ENCODE data around the gene CHTF18.

CHTF18 gene

DNA sequence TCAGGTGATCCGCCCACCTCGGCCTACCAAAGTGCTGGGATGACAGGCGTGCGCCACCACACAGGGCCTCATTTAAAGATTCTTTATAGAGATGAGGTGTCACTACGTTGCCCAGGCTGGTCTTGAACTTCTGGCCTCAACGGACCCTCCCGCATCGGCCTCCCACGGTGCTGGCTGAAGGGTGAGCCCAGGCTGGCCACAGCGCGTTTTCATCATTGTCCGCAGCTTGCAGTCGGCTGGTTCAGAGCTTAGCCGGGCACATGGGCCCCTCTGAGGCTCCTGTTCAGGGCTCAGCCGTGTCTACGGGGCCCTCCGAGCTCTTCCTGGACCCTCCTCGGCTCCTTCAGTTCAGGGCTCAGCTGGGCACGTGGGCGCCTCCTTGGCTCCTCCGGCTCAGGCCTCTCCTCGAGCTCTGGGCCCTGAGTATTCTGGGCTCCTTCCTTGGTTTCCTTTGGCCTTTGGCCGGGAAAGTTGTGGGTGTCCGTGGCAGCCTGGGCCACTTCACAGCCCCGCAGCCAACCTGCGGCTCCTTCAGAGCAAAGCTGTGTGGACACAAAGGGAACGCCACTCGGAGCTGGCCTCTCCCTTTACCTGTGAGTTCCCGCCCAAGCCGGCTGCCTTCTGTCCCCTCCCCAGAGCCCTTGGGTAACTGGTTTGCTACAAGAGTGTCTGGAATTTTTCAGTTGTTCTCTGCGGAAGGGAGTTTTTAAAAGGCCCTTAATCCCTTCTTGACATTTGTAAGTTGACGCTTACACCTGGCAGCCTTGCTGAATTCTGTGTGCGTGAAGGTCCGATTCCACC, 29.1 kb upstream of the CHTF18 start:
- no peak for TF ChIP-seq TAF1 (IDR thresholded peaks at IDR 0.05; ENCODE audit: low read depth, low read length)
- no peak for TF ChIP-seq PAX5 (IDR thresholded peaks at IDR 0.05; ENCODE audit: insufficient read depth, low read length, severe bottlenecking)
- TF ChIP-seq POLR2A (IDR thresholded peaks at IDR 0.05; ENCODE audit: low read depth, low read length), result no peak
- no peak for TF ChIP-seq POLR2AphosphoS5 (IDR thresholded peaks at IDR 0.05; ENCODE audit: low read depth, low read length)
- no peak for TF ChIP-seq SPI1 (IDR thresholded peaks at IDR 0.05; ENCODE audit: low read depth, low read length)
- TF ChIP-seq POU2F2 (IDR thresholded peaks at IDR 0.05; ENCODE audit: low read depth, low read length), result no peak
- DNase-seq (ENCODE audit: insufficient read length, low spot score) (no peak), FAIRE-seq (no peak)

GRCh38 chr16:760065-760464, 28.4 kb upstream of the CHTF18 start:
- FAIRE-seq (no peak), DNase-seq (ENCODE audit: insufficient read length, low spot score) (no peak)
- TF ChIP-seq POLR2A (IDR thresholded peaks at IDR 0.05; ENCODE audit: low read depth, low read length) (no peak), SPI1 (IDR thresholded peaks at IDR 0.05; ENCODE audit: low read depth, low read length) (no peak), POU2F2 (IDR thresholded peaks at IDR 0.05; ENCODE audit: low read depth, low read length) (no peak), POLR2AphosphoS5 (IDR thresholded peaks at IDR 0.05; ENCODE audit: low read depth, low read length) (no peak), PAX5 (IDR thresholded peaks at IDR 0.05; ENCODE audit: insufficient read depth, low read length, severe bottlenecking) (no peak)

- DNase-seq (ENCODE audit: insufficient read length, low spot score) (no peak), FAIRE-seq (no peak)
- TF ChIP-seq SPI1 (IDR thresholded peaks at IDR 0.05; ENCODE audit: low read depth, low read length) (no peak), TAF1 (IDR thresholded peaks at IDR 0.05; ENCODE audit: low read depth, low read length) (no peak), POLR2AphosphoS5 (IDR thresholded peaks at IDR 0.05; ENCODE audit: low read depth, low read length) (no peak), POLR2A (IDR thresholded peaks at IDR 0.05; ENCODE audit: low read depth, low read length) (no peak)
These were observed 27.7 kb upstream of the CHTF18 start, which contains the start of gene MSLN for GRCh38 chr16:760545-761343. Gene MSLN, plus strand, starts transcription at chr16:760734. Its CDS starts 1,947 bp downstream, at chr16:762681.

DNA sequence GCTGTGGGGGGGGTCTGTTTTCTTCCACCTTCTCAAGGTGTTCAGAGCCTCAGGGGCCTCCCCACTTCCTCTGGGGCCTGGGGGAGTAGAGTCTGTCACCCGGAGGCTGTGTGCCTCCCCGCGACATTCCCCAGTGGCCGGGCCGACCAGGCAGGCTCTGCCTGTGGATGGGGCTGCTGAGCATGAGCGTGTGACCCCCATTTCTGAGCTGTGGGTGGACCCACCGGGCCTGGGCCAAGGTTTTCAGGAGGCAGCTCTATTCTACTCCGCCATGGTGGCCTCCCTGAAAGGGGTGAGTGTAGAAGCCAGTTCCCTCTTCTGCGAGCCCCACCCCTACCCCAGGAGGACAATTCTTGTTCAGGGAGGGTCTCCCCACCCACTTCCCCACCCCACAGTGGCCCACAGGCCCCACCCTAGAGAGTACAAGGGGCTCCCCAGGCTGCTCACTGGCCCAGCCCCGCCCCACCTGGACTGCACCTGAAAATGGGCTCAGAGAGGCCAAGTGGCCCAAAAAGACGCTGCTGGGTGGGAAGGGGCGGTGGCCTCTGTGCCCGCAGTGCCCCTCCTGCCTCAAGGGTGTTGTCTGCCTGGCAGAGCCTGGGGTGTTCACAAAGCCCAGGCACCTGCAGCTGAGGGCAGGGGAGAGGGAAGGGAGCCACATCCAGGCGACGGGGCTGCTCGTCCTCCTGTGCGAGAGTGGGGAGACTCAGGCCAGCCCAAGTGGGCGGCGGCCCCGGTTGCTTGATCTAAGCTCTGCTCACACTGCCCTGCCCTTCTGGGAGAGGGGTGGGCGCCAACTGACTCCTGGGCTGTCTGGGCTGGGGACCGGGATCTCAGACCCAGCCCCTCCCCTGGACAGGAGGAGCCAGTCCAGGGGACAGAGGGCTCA, 26.6 kb upstream of the CHTF18 start:
- FAIRE-seq, result no peak
- TF ChIP-seq POU2F2 (IDR thresholded peaks at IDR 0.05; ENCODE audit: low read depth, low read length) (no peak), TAF1 (IDR thresholded peaks at IDR 0.05; ENCODE audit: low read depth, low read length) (no peak), POLR2AphosphoS5 (IDR thresholded peaks at IDR 0.05; ENCODE audit: low read depth, low read length) (no peak), POLR2A (IDR thresholded peaks at IDR 0.05; ENCODE audit: low read depth, low read length) (no peak), SPI1 (IDR thresholded peaks at IDR 0.05; ENCODE audit: low read depth, low read length) (no peak), PAX5 (IDR thresholded peaks at IDR 0.05; ENCODE audit: insufficient read depth, low read length, severe bottlenecking) (no peak)
- no peak for DNase-seq (ENCODE audit: insufficient read length, low spot score)

DNA sequence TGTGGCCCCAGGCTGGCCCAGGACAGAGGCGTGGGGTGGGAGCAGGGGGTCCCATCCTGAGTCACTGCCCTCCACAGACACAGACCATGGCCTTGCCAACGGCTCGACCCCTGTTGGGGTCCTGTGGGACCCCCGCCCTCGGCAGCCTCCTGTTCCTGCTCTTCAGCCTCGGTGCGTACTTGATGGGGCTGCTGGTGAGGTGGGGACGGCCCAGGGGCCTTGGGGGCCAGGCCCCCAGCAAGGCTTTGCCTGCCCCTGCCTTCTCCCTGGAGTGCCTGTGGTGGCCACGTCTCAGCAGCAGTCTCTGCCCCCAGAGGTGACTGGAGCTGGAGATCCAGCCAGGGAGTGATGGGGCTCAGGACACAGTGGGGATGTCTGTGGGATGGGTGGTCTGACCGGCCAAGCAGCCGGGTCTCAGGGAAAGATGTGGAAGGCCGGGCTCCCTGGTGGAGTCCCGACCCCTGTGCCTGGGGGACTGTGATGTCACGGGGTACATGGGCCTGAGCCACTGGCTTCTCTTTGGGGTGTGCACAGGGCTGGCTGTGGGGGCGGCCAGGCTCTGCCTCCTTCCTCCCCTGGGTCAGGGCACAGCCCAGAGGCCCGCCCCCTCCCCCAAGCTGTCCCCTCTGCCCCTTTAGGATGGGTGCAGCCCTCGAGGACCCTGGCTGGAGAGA, 25.7 kb upstream of the CHTF18 start:
- FAIRE-seq, result no peak
- TF ChIP-seq POU2F2 (IDR thresholded peaks at IDR 0.05; ENCODE audit: low read depth, low read length) (no peak), SPI1 (IDR thresholded peaks at IDR 0.05; ENCODE audit: low read depth, low read length) (no peak), POLR2AphosphoS5 (IDR thresholded peaks at IDR 0.05; ENCODE audit: low read depth, low read length) (no peak), POLR2A (IDR thresholded peaks at IDR 0.05; ENCODE audit: low read depth, low read length) (no peak), PAX5 (IDR thresholded peaks at IDR 0.05; ENCODE audit: insufficient read depth, low read length, severe bottlenecking) (no peak), TAF1 (IDR thresholded peaks at IDR 0.05; ENCODE audit: low read depth, low read length) (no peak)
- no peak for DNase-seq (ENCODE audit: insufficient read length, low spot score)

GRCh38 chr16:763369-764183, 24.8 kb upstream of the CHTF18 start:
- FAIRE-seq, result no peak
- TF ChIP-seq POU2F2 (IDR thresholded peaks at IDR 0.05; ENCODE audit: low read depth, low read length) (no peak), POLR2A (IDR thresholded peaks at IDR 0.05; ENCODE audit: low read depth, low read length) (no peak), POLR2AphosphoS5 (IDR thresholded peaks at IDR 0.05; ENCODE audit: low read depth, low read length) (no peak), SPI1 (IDR thresholded peaks at IDR 0.05; ENCODE audit: low read depth, low read length) (no peak), PAX5 (IDR thresholded peaks at IDR 0.05; ENCODE audit: insufficient read depth, low read length, severe bottlenecking) (no peak), TAF1 (IDR thresholded peaks at IDR 0.05; ENCODE audit: low read depth, low read length) (no peak)
- no peak for DNase-seq (ENCODE audit: insufficient read length, low spot score)

- FAIRE-seq (no peak), DNase-seq (ENCODE audit: insufficient read length, low spot score) (no peak)
- TF ChIP-seq SPI1 (IDR thresholded peaks at IDR 0.05; ENCODE audit: low read depth, low read length) (no peak), POLR2A (IDR thresholded peaks at IDR 0.05; ENCODE audit: low read depth, low read length) (no peak), PAX5 (IDR thresholded peaks at IDR 0.05; ENCODE audit: insufficient read depth, low read length, severe bottlenecking) (no peak), POLR2AphosphoS5 (IDR thresholded peaks at IDR 0.05; ENCODE audit: low read depth, low read length) (no peak), TAF1 (IDR thresholded peaks at IDR 0.05; ENCODE audit: low read depth, low read length) (no peak), POU2F2 (IDR thresholded peaks at IDR 0.05; ENCODE audit: low read depth, low read length) (no peak)
These were observed 24.2 kb upstream of the CHTF18 start for GRCh38 chr16:764184-764750.

Data from GM12891 (cell line).